Measurements from ENCODE around the gene DNAJC27. TPM values are rescaled to one million over a fixed set of nuclear protein-coding genes. Genes with fewer than 3 reads are reported as not detected.

The DNAJC27 gene
- total RNA-seq, 1 experiment from 2014 or later, result 4.6 TPM

DNA sequence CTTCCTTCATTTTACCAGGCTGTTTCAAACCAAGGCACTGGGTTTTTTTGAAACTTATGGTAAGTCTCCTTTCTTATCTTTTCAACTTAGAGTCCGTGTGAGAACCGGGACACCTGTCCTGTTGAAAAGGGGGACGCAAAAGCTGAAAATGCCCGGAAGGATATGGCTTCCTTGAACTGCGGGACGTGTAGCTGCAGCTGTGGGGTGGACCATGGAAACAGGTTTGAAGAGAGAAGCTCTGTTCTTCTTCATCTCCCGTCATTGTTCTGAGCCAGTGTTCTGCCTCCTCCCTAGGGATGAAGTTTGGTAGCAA is 29.5 kb upstream of the DNAJC27 start:
- ChIA-PET RAD21 (ENCODE audit: low non-redundant PET in 1 of 2, low total read pairs in 2 of 2, uncharacterized antibody in 2 of 2, unreplicated experiment in 2 of 2) (no interaction called here), CTCF (no interaction called here), POLR2A (no interaction called here)
- H3K4me1 ChIP-seq (ENCODE audit: control insufficient read depth in 1 of 2, insufficient read depth in 2 of 2, low read length in 2 of 2), result peaks cover 13 to 18% of the 10 kb centered on the region in 2 experiments; a peak in 3 of 4 replicates
- H3K36me3 ChIP-seq (ENCODE audit: control insufficient read depth in 1 of 2, insufficient read depth in 2 of 2, low read length in 2 of 2), result no peaks in the 10 kb centered on the region
- H4K20me1 ChIP-seq (ENCODE audit: insufficient read depth), result no peaks in the 10 kb centered on the region
- no peak overlapping the region for H3K4me3 ChIP-seq (replicated peaks in 1 of 2; ENCODE audit: low read depth in 1 of 2, low read length in 2 of 2)
- no peak overlapping the region for H2AFZ ChIP-seq (ENCODE audit: low read depth, low read length, poor library complexity, severe bottlenecking)
- no peaks in the 10 kb centered on the region for H3K9me2 ChIP-seq (ENCODE audit: insufficient read depth)
- no peaks in the 10 kb centered on the region for H3K27me3 ChIP-seq (ENCODE audit: insufficient read depth, low read length)
- DNase-seq (ENCODE audit: low read depth, low spot score), result no peak
- no peak overlapping the region for H3K9ac ChIP-seq (ENCODE audit: low read length)
- no TSS peak for BruUV-seq (replicated peaks)
- no peak overlapping the region for H3K4me2 ChIP-seq (ENCODE audit: low read length)
- H3K79me2 ChIP-seq (ENCODE audit: insufficient read depth, low read length), result no peaks in the 10 kb centered on the region
- intact Hi-C loops (cut with micrococcal nuclease), result no loop called here
- no peaks in the 10 kb centered on the region for H3K9me3 ChIP-seq (ENCODE audit: control insufficient read depth in 1 of 2, insufficient read depth in 1 of 2, low read depth in 1 of 2, low read length in 2 of 2)
- no peak overlapping the region for H3K27ac ChIP-seq (ENCODE audit: low read depth, low read length)
- TF ChIP-seq, protein P1, sequence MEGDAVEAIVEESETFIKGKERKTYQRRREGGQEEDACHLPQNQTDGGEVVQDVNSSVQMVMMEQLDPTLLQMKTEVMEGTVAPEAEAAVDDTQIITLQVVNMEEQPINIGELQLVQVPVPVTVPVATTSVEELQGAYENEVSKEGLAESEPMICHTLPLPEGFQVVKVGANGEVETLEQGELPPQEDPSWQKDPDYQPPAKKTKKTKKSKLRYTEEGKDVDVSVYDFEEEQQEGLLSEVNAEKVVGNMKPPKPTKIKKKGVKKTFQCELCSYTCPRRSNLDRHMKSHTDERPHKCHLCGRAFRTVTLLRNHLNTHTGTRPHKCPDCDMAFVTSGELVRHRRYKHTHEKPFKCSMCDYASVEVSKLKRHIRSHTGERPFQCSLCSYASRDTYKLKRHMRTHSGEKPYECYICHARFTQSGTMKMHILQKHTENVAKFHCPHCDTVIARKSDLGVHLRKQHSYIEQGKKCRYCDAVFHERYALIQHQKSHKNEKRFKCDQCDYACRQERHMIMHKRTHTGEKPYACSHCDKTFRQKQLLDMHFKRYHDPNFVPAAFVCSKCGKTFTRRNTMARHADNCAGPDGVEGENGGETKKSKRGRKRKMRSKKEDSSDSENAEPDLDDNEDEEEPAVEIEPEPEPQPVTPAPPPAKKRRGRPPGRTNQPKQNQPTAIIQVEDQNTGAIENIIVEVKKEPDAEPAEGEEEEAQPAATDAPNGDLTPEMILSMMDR (IDR thresholded peaks at IDR 0.05 in 2 of 3, conservative IDR thresholded peaks at IDR 0.05 in 1 of 3; ENCODE audit: borderline replicate concordance in 1 of 3, insufficient read depth in 1 of 3, low read depth in 2 of 3, low read length in 2 of 3), result no peak
- TF ChIP-seq CBX3 (IDR thresholded peaks at IDR 0.05; ENCODE audit: low read depth), result no peak
- TF ChIP-seq TCF7L2 (IDR thresholded peaks at IDR 0.05; ENCODE audit: borderline replicate concordance, extremely low read depth, insufficient read depth, insufficient read length), result no peak
- TF ChIP-seq, protein P2, sequence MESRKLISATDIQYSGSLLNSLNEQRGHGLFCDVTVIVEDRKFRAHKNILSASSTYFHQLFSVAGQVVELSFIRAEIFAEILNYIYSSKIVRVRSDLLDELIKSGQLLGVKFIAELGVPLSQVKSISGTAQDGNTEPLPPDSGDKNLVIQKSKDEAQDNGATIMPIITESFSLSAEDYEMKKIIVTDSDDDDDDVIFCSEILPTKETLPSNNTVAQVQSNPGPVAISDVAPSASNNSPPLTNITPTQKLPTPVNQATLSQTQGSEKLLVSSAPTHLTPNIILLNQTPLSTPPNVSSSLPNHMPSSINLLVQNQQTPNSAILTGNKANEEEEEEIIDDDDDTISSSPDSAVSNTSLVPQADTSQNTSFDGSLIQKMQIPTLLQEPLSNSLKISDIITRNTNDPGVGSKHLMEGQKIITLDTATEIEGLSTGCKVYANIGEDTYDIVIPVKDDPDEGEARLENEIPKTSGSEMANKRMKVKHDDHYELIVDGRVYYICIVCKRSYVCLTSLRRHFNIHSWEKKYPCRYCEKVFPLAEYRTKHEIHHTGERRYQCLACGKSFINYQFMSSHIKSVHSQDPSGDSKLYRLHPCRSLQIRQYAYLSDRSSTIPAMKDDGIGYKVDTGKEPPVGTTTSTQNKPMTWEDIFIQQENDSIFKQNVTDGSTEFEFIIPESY (IDR thresholded peaks at IDR 0.05; ENCODE audit: extremely low read depth, insufficient replicate concordance, low read length), result no peak
- TF ChIP-seq ELF1 (IDR thresholded peaks at IDR 0.05; ENCODE audit: borderline replicate concordance, low read depth), result no peak
- no peak for TF ChIP-seq POLR2A (IDR thresholded peaks at IDR 0.05; ENCODE audit: borderline replicate concordance, extremely low read depth, insufficient read depth, insufficient read length)
- TF ChIP-seq EZH2 (IDR thresholded peaks at IDR 0.05), result no peak
- ATAC-seq, result no peak

Data from HCT116 (cell line).